GM21619 (cell line): Measurements from ENCODE around the gene PHKG1.
A peak's percentile ranks its signal among the peaks of the same experiment; 100 is the strongest.
"Not testable (repeated sequence)": the region's sequence is repeated elsewhere in the genome, so short reads cannot be mapped to it uniquely, and the experiment has no call there.

Experiments used
- ATAC-seq: cut with Tn5 transposase; IDR thresholded peaks from one replicate; pipeline ENCODE4 v1.9.1; 2021; ENCODE audit not compliant: unreplicated experiment

The PHKG1 gene

GRCh38 chr7:56046721-56047445 is 45.9 kb downstream of the PHKG1 start:
- ATAC-seq = no peak

DNA sequence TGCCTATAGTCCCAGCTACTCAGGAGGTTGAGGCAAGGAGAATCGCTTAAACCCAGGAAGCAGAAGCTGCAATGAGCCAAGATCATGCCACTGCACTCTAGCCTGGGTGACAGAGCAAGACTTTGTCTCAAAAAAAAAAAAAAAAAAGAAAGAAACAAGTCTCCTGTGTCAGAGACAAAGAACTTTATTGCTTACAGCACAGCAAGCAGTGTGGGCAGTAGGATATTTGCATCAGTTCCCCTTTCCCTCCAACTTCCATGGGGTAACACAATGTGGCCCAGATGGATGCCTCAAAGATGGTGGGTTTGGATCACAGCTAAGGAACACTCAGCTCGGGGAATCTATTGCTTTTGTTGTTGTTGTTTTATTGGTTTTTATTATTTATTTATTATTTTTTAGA is 47.0 kb downstream of the PHKG1 start:
- not testable (repeated sequence) for ATAC-seq

- no peak for ATAC-seq
These were observed 52.0 kb downstream of the PHKG1 start for GRCh38 chr7:56040730-56041129.

- ATAC-seq = peak; percentile 97
These were observed 58.9 kb downstream of the PHKG1 start for GRCh38 chr7:56033671-56034432.

- ATAC-seq = not testable (repeated sequence)
These were observed 60.2 kb downstream of the PHKG1 start for GRCh38 chr7:56032578-56032977.

DNA sequence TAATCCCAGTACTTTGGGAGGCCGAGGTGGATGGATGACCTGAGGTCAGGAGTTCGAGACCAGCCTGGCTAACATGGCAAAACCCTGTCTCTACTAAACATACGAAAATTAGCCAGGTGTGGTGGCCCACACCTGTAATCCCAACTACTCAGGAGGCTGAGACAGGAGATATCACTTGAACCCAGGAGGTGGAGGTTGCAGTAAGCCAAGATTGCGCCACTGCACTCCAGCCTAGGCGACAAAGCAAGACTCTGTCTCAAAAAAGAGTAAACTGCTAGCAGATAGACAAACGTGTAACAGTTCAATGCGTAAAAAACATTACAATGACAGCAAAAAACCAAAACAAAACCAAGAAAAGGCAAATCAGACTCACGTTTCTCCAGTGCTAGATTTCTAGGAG is 61.2 kb downstream of the PHKG1 start:
- not testable (repeated sequence) for ATAC-seq

DNA sequence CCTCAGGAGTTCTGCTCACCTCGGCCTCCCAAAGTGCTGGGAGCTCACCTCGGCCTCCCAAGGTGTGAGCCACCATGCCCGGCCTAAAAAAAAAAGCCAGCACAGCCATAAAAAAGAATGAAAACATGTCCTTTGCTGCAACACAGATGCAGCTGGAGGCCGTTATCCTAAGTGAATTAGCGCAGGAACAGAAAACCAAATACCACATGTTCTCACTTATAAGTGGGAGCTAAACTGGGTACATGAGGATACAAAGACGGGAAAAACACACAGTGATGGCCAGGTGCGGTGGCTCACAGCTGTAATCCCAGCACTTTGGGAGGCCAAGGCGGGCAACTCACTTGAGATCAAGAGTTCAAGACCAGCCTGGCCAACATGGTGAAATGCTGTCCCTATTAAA is 62.4 kb downstream of the PHKG1 start:
- ATAC-seq = no peak
